ENCODE results near the gene GALNT14.

DNA sequence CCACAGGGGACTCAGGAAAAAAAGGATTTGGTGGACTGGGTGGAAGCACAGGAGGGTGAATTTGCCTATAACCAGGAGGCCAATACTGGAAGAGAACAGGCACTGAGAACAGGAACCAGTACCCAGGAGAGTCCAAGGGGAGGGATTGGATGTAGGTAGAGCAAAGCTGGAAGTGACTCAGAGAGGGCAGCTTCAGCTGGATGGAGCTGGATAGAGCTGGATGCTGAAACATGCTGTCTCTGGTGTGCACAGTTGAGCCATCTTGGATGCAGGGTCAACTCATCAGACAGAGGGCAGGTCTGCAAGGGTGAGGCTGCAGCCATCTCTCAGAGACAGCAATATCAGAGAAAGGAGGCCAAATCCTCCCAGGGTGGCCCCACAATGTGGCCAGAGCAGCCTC, 134.0 kb downstream of the GALNT14 start:
- TF ChIP-seq, protein P1, sequence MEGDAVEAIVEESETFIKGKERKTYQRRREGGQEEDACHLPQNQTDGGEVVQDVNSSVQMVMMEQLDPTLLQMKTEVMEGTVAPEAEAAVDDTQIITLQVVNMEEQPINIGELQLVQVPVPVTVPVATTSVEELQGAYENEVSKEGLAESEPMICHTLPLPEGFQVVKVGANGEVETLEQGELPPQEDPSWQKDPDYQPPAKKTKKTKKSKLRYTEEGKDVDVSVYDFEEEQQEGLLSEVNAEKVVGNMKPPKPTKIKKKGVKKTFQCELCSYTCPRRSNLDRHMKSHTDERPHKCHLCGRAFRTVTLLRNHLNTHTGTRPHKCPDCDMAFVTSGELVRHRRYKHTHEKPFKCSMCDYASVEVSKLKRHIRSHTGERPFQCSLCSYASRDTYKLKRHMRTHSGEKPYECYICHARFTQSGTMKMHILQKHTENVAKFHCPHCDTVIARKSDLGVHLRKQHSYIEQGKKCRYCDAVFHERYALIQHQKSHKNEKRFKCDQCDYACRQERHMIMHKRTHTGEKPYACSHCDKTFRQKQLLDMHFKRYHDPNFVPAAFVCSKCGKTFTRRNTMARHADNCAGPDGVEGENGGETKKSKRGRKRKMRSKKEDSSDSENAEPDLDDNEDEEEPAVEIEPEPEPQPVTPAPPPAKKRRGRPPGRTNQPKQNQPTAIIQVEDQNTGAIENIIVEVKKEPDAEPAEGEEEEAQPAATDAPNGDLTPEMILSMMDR (IDR thresholded peaks at IDR 0.05), result no peak
- no peak for TF ChIP-seq POLR2A (IDR thresholded peaks at IDR 0.05)
